NCI-H146 treated with DMSO at 0.1 percent for 48 hours (cell line): ENCODE data around the gene MPPE1.
"Not testable (repeated sequence)": the region's sequence is repeated elsewhere in the genome, so short reads cannot be mapped to it uniquely, and the experiment has no call there.

Experiments
- DNase-seq: peaks from one replicate; lab custom pipeline; 2025; ENCODE audit not compliant: unreplicated experiment; lab: John Stamatoyannopoulos, UW

MPPE1 gene, protein sequence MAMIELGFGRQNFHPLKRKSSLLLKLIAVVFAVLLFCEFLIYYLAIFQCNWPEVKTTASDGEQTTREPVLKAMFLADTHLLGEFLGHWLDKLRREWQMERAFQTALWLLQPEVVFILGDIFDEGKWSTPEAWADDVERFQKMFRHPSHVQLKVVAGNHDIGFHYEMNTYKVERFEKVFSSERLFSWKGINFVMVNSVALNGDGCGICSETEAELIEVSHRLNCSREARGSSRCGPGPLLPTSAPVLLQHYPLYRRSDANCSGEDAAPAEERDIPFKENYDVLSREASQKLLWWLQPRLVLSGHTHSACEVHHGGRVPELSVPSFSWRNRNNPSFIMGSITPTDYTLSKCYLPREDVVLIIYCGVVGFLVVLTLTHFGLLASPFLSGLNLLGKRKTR

DNA sequence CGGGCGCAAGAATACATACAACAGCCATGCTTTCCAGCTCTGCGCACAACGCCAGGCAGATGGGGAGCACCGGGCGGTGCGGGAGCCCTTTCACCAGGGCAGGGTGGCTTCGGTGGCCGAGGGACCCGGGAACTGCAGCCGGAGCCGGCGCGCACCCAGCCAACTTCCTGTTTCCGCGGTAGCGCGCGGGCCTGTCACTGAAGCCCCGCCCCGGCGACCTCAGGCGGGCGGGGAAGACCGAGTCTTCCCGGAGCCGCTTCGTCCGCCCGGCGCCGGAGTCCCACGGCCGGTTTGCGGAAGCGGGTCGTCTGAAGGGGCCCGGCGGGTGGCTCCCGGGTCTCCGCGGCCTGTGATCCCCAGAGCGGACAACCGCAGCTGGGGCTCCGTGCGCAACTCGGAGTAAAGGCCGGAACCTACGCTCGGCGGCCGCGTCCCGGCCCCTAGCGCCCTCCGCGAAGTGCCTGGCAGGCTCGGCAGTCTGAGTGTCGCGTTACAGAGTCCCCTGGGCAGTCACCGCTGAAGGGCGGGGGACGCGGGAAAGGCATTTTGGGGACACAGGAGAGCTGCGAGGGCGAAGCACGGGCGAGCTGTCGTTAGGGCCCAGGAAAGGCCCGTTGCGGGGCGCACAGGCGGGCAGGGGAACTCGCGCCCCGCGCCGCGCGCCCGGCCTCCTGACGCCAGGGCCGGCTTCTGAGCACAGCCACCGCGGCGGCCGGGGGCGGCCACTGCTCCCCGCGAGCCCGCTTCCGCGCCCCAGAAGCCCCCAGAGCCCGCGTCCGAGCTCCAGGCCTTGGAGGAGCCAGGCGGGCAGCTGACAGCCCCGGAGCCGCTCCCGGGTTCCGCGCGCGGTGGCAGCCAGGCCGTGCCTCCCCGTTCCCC lies at the start of gene MPPE1:
MPPE1 (minus strand) TSS at position 136 of the 879 bp plus-strand sequence. CDS start 11,053 bp downstream, outside the sequence.
- DNase-seq, result peak; percentile 94

DNA sequence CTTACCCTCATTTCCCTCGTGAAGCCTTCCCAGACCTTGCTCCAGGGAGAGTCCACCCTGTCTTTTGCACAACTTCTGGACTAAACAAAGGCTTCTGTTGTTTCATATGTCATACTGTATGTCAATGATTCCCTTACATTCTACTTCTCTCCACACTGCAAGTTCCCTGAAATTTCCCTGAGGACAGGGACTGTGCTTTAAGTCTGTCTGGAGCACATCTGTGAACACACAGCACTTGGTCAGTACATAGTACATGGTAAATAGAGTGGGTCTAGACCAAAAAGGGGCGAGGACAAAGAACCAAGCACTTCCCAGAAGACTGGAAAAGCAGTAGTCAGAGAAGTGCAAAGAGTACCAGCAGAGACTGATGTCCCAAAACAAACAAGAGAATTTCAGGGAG lies 49.5 kb upstream of the MPPE1 start:
- no peak for DNase-seq

DNA sequence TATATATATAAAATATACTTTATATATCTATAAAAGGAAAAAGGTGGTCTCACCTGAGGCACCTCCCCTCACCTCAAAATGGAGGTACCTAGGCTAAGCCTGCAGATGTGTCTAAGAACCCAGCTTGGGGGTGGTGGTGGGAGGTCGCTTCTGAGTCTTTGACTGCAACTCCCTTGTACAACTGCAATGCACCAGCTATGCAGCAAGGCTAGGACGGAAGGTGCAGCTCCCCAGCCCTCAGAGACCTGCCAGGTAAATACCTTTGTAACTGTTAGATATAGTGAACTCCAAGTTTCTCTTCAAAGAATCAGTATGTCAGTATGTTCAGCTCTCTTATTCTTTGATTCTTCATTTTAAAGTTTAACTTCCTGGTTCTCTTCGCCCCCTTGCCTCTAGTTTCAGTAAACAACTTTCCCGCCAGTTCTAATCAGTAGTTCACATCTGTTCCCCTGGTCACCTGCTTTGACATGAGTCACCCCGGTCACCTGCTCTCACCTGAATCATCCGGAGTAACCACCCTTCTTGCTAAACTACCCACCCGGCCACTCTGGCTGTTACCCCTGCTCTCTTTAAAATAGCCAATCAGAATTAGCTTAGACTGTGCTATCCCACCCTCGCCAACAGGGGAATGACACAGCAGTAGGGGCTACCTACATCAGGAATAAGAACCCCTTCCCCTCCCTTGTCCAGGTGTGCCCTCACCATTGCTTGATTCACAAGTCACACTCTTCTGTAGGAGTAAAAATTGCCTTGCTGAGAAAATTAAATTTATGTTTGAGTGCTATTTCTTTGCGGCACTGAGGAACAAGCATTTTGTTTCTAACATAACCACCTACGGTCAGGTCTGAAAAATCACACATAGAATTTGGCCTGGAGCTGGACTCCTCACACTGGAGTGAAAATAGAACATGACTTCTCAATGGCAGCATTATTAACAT lies 48.5 kb upstream of the MPPE1 start:
- DNase-seq, result no peak

DNA sequence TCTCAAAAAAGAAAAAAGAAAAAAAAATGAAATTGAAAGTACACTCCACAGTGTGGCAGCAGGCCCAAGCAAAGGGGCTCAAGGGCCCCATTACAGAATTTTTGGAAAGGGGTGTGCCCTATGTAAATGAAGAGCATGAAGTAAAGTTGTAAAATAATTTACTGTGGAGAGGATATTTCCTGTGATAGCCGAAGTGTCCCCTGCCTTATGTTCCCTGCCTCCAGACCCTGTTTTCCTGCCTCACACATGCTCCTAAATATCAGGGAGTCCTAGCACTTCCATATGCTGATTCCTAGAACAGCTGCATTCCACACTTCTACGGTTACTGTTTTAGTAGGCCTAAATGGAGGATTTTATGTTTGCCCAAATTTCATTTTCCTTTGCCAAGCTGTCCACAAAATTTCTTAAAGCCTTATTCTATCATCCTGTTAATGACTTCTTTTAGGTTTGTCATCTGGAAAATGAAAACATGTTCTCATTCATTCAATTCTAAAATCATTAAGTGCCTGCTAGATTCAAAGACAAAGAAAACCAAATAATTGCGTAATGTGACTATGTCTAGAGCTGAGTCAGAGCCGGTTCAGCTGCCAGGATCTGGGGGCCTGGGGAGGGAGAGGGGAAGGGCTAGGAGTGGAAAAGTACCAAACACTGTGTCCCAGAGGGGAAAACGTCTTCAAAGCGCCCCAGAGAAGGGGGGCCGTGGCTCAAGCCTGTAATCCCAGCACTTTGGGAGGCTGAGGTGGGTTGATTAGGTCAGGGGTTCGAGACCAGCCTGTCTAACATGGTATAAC lies 47.3 kb upstream of the MPPE1 start:
- no peak for DNase-seq

DNA sequence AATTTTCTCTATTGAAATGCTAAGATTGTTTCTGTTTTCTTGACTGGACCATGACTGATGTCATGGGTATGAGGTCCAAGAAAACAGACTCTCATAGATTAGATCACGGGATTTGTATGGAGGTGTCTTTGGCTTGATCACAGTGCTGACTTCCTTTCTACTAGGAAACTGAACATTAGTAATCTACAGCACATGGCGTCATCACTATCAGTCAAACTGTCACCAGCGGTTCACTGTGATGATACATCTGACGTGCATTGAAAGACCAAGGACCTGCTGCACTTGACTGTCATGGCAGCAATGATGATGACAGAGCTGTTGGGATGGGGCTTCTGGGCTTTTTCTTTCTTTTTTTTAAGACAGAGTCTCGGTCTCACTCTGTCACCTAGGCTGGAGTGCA lies 45.0 kb upstream of the MPPE1 start:
- DNase-seq, result no peak

DNA sequence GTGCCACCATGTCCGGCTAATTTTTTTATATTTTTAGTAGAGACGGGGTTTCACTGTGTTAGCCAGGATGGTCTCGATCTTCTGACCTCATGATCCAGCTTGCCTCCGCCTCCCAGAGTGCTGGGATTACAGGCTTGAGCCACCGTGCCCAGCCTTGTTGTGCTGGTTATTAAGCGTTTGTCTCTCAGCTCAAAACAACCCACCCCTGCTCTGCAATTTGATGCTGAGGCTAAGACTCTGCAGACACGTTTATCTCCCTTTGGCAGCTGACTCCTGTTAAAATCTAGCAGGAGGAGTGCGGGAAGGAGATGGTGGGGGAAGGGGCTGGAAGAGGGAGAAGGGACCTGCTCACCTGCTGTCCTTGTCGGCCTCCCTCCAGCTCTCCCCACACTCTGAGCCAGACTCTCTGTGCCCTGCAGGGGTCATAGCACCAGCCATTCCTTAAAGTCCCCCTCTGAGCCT lies 43.3 kb upstream of the MPPE1 start:
- DNase-seq, result peak; percentile 24

DNA sequence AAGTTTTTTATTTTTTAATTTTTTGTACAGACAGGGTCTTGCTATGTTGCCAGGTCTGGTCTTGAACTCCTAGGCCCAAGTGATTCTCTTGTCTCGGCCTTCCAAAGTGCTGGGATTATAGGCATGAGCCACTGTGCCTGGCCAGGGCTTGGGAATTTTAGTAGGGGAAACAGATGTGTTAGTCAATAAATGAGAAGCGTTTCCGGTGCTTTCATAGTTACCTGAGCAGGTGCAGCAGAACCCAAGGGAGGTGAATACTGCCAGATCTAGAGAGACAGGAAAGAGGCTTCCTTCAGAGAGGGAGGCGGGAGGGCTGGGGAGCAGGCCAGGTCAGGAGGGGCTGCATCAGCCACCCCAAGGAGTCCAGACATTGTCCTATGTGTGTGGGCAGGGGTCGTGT lies 42.7 kb upstream of the MPPE1 start:
- DNase-seq, result peak; percentile 59

DNA sequence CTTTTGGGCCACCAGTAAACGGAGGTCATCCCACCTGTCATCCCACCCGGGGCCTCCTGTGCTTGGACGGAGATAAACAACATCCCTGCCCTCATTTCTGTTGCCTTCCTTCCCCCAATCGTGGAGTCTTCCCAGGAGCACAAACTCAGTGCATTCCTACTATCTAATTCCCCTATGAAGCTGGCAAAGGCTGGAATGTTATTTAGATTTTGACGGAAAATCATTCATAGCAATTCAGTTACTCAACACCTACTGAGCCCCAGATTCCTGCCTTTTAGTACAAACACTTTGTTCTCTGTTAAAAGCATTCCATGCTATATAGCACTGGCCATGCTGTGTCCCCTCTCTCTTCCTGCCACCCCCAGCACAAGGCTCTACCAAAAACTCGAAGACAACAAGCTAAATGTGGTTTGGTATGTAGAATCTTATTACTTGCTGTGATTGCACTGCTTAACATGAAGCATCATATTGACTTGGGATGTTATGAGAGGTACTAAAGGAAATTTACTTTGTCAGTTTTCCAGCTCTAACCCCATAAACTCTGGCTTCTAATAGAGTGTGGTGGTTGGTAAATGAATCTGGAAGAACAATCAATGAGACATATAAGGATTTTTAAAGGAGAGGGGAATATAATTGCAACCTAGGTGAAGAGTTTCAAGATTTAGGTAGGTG lies 40.9 kb upstream of the MPPE1 start:
- DNase-seq, result no peak

DNA sequence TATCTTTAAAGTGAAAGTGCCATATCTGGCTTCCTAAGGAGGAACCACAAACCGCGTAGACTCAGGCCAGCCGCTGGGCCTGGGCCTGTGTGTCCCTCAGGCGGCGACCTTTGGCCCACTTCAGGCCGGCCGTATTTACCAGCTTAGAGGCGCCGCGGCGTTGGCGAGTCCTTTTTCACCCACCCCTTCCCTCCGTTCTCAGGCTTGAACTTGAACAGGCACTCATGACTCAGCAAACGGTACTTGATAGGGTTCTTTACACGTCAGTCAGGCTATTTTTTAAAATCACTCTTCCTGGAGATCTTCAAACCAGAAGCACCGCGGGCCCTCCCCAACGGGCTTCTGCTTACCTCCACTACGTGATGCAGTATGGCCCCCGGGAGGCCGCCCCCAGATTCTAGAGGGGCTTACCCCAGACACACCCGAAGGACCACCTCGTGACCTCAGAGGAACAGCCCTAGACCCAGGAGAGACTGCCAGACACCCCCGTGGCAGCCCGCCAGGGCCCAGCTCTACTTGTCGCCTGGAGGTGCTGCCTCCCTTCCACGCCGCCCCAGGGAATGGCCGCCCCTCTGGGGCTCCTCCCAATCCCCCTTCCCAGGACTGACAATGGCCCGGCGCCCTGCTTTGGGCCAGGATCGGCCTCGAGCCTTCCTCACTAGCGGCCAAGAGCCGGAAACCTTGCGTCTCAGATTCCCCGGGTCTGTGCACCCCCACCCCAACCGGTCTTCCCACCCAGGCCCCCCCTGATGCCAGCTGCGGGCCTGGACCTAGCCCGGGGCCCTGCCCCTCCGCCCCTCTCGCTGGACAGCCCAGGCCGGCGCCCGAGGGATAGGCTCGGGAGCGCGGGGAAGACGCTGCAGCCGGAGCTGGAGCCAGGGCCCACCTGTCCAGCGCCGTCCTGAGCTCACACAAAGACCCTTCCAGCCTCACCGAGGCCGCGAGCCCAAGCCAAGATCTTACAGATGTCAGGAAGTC lies 39.4 kb upstream of the MPPE1 start:
- no peak for DNase-seq

DNA sequence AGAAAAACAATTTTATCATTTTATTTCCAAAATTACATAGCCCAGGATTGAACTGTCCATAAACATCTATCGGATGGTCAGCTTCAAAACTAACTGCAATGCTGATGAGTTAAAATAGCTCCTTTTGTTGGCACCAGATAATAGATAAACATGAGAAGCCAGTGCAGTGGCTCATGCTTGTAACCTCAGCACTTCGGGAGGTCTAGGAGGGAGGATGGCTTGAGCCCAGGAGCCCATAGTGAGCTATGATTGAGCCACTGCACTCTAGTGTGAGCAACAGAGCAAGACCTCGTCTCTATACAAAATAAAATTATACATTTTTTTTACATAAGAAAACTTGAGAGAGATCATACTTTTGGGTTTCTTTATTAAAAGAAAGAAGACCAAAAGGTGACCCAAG lies 38.6 kb upstream of the MPPE1 start:
- DNase-seq, result no peak

DNA sequence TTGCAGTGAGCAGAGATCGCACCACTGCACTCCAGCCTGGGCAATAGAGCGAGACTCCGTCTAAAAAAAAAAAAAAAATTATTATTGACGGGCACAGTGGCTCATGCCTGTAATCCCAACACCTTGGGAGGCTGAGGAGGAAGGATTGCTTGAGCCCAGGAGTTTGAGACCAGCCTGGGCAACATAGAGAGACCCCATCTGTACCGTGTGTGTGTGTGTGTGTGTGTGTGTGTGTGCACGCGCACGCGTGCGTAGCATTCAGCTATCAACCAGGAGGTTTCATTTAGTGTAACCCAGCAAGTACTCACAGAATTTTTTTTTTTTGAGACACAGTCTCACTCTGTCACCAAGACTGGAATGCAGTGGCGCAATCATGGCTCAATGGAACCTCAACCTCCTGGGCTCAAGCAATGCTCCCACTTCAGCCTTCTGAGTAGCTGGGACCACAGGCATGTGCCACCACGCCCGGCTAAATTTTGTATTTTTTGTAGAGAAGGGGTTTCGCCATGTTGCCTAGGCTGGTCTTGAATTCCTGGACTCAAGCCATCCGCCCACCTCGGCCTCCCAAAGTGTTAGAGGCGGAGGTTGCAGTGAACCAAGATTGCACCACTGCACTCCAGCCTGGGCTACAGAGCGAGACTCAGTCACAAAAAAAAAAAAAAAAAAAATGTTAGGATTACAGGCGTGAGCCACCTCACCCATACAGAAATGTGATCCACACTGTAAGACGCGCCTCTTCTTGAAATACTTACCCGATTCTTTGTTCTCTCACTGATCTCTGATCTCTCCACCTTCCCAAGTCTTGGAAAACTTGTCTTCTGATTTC lies 37.9 kb upstream of the MPPE1 start:
- DNase-seq, result not testable (repeated sequence)

DNA sequence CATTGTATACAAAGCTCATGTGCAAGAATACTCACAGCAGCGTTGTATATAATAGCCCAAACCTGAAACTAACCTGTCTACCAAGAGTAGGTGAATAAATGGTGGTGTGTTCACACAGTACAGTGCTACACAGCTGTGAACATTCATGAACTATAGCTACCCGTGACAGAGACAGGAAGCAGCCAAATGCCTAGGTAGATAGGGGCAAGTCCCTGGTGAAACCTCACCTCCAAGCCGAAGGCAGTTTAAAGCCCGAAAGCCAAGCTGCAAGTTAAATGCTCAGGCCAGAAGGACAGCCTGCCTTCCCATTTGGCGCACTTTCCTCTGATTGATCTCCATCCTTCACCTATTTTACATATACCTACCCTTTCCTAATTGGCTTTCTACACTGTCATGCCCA lies 36.7 kb upstream of the MPPE1 start:
- no peak for DNase-seq

DNA sequence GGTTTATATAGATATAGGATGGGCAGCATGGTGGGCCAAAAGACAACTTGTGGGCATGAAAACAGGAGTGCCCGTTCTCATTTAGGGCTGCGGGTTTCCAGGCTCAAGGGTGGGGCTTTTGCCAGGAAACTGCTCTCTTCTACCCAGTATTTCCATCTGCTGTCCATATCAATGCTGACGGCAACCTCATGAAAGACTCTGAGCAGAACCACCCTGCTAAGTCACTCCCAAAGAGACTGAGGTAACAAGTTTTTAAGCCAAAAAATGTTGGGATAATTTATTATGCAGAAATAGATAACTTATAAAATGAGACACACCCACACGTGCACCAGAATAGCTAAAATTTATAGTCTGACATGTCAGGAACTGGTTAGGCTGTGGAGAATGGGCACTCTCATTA lies 36.1 kb upstream of the MPPE1 start:
- no peak for DNase-seq

DNA sequence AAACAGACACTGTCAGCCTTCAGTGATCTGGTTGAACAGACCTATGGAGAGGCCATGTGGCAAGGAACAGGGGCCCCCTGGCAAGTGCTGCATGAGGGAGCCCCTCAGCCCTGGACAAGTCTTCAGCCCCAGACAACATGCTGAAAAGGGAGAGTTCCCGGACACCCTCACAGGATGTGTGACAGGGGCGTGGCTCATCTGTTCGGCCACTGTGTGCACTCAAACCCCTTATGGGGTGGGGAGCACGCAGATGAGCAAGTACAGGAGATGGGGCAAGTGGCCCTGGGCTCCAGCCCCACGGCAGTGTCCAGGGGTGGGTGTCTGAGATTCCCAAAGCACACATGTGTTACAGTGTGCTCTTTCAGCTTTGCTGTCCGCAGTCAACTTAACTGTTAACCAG lies 35.4 kb upstream of the MPPE1 start:
- no peak for DNase-seq

DNA sequence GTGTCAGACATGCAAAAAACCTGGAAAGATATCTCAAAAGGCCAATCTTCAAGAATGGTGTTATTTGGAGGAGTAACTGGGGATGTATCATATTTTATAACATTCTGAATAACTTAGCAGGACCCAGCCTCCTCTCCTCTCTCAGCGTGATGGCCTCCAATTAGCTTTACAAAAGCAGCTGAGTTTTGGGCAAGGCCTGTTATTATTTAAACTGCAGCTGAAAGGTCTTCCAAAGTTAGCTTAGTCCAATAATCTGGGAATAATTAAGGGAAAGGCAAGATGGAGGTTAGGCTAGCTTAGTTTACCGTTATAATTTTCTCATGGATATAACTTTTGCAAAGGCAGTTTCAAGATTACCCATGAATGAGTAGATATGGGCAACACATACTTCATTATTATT lies 32.8 kb upstream of the MPPE1 start:
- no peak for DNase-seq

DNA sequence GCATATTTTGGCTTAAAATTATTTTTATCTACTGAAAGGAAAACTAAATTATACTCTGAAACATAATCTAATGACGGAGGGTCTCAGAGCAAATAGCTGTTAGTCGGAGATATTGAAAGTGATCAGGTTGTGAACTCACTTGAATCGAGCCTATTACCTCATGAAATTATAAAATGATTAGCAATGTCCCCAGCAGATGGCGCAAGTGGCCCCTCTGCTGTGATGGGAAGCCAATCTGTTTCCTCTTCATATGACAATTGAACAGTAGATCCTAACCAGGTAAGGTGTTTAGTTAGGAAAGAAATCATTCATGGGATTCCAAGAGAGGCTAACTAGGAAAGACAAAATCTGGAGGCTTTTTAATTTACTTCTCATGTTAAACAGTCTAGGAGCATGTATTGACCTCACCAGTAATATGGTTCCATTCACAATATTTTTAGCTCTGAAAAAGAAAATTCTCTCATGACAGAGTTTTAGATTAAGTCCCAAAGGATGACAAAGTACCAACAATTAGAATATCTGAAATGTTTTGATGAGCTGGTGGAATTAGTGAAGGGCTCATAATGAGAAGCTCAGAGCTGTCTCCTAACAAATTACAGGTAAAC lies 29.9 kb upstream of the MPPE1 start:
- peak; percentile 73 for DNase-seq

DNA sequence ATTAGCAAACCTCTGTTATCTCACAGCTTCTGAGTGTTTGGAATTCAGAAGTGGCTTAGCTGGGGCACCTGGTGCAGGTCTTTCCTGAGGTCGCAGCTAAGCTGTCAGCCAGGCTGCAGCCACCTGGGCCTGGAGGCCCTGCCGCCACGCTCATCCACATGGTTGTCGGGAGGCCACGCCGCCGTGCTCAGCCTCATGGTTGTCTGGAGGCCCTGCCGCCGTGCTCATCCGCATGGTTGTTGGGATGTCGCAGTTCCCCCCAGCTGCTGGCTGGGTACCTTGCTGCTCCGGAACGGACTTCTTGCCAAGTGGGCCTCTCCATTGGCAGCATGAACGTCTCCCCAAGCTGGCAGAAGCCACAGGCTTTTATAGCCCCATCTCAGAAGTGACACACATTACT lies 24.3 kb upstream of the MPPE1 start:
- no peak for DNase-seq
